HepG2 (cell line): ENCODE results near the gene PCBP4. TPM values are rescaled to one million over a fixed set of nuclear protein-coding genes. Genes with fewer than 3 reads are reported as not detected.

Experiments used
- CSRNP2 ChIP-seq: sonication (generic); formaldehyde crosslinking; conservative IDR thresholded peaks from 2 replicates; pipeline ENCODE4 v1.8.0; 2022; ENCODE audit warnings: low read depth, missing genetic modification reagents
- DZIP1 ChIP-seq: sonication (generic); formaldehyde crosslinking; IDR thresholded peaks from 2 replicates; pipeline ENCODE4 v1.5.0; 2020; ENCODE audit warnings: mild to moderate bottlenecking, missing genetic modification reagents
- E2F1 ChIP-seq: sonication (generic); formaldehyde crosslinking; IDR thresholded peaks from 2 replicates; pipeline ENCODE4 v1.5.0; 2020; ENCODE audit warnings: missing genetic modification reagents
- ELF1 ChIP-seq: sonication (generic); formaldehyde crosslinking; IDR thresholded peaks from 2 replicates; pipeline ENCODE4 v1.4.0; 2020; ENCODE audit warnings: missing genetic modification reagents
- ELF3 ChIP-seq: IDR thresholded peaks from 2 replicates; pipeline ENCODE4 v1.6.1; 2016; ENCODE audit warnings: missing genetic modification reagents, missing compliant biosample characterization
- EP300 ChIP-seq, 3 experiments: sonication (generic) in 1 of 3; formaldehyde crosslinking in 1 of 3; IDR thresholded peaks; 2 replicates each; pipeline versions ENCODE4 v1.5.1 to v1.6.1; 2011 to 2020; ENCODE audit warnings: low read depth in 2 of 3, low read length in 2 of 3, borderline replicate concordance in 1 of 3, improper control_type of control experiment in 1 of 3, mild to moderate bottlenecking in 1 of 3, missing genetic modification reagents in 1 of 3, moderate library complexity in 1 of 3
- HOXA7 ChIP-seq: sonication (generic); formaldehyde crosslinking; IDR thresholded peaks from 2 replicates; pipeline ENCODE4 v1.8.1; 2022; ENCODE audit warnings: mild to moderate bottlenecking, missing genetic modification reagents, moderate library complexity
- KAT7 ChIP-seq: IDR thresholded peaks from 2 replicates; pipeline ENCODE4 v1.6.1; 2018; ENCODE audit warnings: borderline replicate concordance, missing compliant biosample characterization
- MAZ ChIP-seq, 2 experiments: sonication (generic) in 1 of 2; formaldehyde crosslinking in 1 of 2; IDR thresholded peaks; 2 replicates each; pipeline versions ENCODE4 v1.5.0 to v1.6.1; 2012 to 2020; ENCODE audit warnings: low read depth in 2 of 2, mild to moderate bottlenecking in 2 of 2, borderline replicate concordance in 1 of 2, improper control_type of control experiment in 1 of 2, low read length in 1 of 2, missing genetic modification reagents in 1 of 2, moderate library complexity in 1 of 2
- NFKBIZ ChIP-seq: IDR thresholded peaks from 2 replicates; pipeline ENCODE4 v1.6.1; 2018; ENCODE audit warnings: missing genetic modification reagents, missing compliant biosample characterization
- PRPF4 ChIP-seq: fragments of 200-400 bp; formaldehyde crosslinking; IDR thresholded peaks from 2 replicates; pipeline ENCODE4 v1.6.1; 2016; ENCODE audit warnings: low read length, low read depth; ENCODE audit not compliant: poor library complexity, severe bottlenecking
- SETDB1 ChIP-seq: sonication (generic); formaldehyde crosslinking; IDR thresholded peaks from 2 replicates; pipeline ENCODE4 v1.5.1; 2020; ENCODE audit warnings: missing genetic modification reagents, mild to moderate bottlenecking, borderline replicate concordance
- SOX5 ChIP-seq: IDR thresholded peaks from 2 replicates; pipeline ENCODE4 v1.6.1; 2016; ENCODE audit warnings: borderline replicate concordance
- TCF12 ChIP-seq, 2 experiments: fragments of 450-650 bp in 1 of 2; sonication (generic) in 1 of 2; formaldehyde crosslinking in 1 of 2; IDR thresholded peaks; 2 replicates each; pipeline versions ENCODE4 v1.6.1 to v1.8.0; 2017 to 2022; ENCODE audit warnings: antibody characterized with exemption in 1 of 2, mild to moderate bottlenecking in 1 of 2, missing genetic modification reagents in 1 of 2, moderate library complexity in 1 of 2
- XBP1 ChIP-seq: sonication (generic); formaldehyde crosslinking; IDR thresholded peaks from 2 replicates; pipeline ENCODE4 v1.5.0; 2020; ENCODE audit warnings: missing genetic modification reagents
- ZNF609 ChIP-seq: sonication (generic); formaldehyde crosslinking; IDR thresholded peaks from 2 replicates; pipeline ENCODE4 v1.4.0; 2020; ENCODE audit warnings: mild to moderate bottlenecking, missing genetic modification reagents, borderline replicate concordance
- ZNF788 ChIP-seq: sonication (generic); formaldehyde crosslinking; IDR thresholded peaks from 2 replicates; pipeline ENCODE4 v1.5.0; 2020; ENCODE audit warnings: mild to moderate bottlenecking, missing genetic modification reagents, borderline replicate concordance
- polyA plus RNA-seq, 8 experiments: library from polyadenylated mRNA; depleted of rRNA in 3 of 8; stranded (reverse) in 7 of 8; unstranded in 1 of 8; fragments of >200 nt; fragmentation: Illumina TruSeq in 4 of 8; extraction: Trizol in 4 of 8; gene quantifications; 2 replicates each; pipeline versions ENCODE4 v1.2.1 to v1.2.3, GENCODE V29; 2011 to 2016; ENCODE audit warnings: low read depth in 4 of 8, missing spikeins in 1 of 8, mixed read lengths in 1 of 8; ENCODE audit not compliant: insufficient read depth in 1 of 8
- total RNA-seq, 5 experiments: library from RNA; depleted of rRNA; stranded (reverse); fragments of >200 nt; fragmentation: Illumina TruSeq; extraction: Trizol; gene quantifications; 2 replicates each; pipeline ENCODE4 v1.2.3, GENCODE V29; 2016; ENCODE audit warnings: low read depth in 1 of 5

The PCBP4 gene
- total and polyA plus RNA-seq, 2 of the 13 experiments (the other 11 are each of a cell fraction or from before 2014, with no cell fraction given): 36.8 to 51.3 TPM

- TF ChIP-seq ZNF609 (no peak), SETDB1 (CRISPR knock-in tag) (no peak), NFKBIZ (CRISPR knock-in tag) (0 out of 2 replicates have a peak, but pooled peaks have one; percentile 38), E2F1 (CRISPR knock-in tag) (no peak), ELF3 (peak; percentile 31; the same call in 1 of the 2 replicates), MAZ (IDR thresholded peaks at IDR 0.05; ENCODE audit: borderline replicate concordance, low read depth, low read length) (peak; percentile 58; the same call in 1 of the 2 replicates), MAZ (CRISPR knock-in tag; IDR thresholded peaks at IDR 0.05; ENCODE audit: low read depth) (0 out of 2 replicates have a peak, but pooled peaks have one; percentile 46), XBP1 (CRISPR knock-in tag) (no peak), TCF12 (IDR thresholded peaks at IDR 0.05) (no peak), TCF12 (CRISPR knock-in tag; IDR thresholded peaks at IDR 0.05) (no peak), ZNF788 (CRISPR knock-in tag) (no peak; the same call in 1 of the 2 replicates), DZIP1 (CRISPR knock-in tag) (no peak), EP300 (IDR thresholded peaks at IDR 0.05; ENCODE audit: low read depth in 2 of 2, low read length in 2 of 2) (no peak), EP300 (CRISPR knock-in tag; IDR thresholded peaks at IDR 0.05; ENCODE audit: borderline replicate concordance) (no peak), ELF1 (no peak), KAT7 (CRISPR knock-in tag) (no peak), HOXA7 (CRISPR knock-in tag) (no peak), SOX5 (CRISPR knock-in tag) (0 out of 2 replicates have a peak, but pooled peaks have one; percentile 9), PRPF4 (no peak), CSRNP2 (CRISPR knock-in tag) (no peak)
Observed at GRCh38 chr3:52001443-52001974, 34.3 kb upstream of the PCBP4 start (continued).
